T-helper 2 cell (primary cell): ENCODE data around the gene RNF166.

Experiments
- DNase-seq, 5 experiments: peaks; one replicate each; pipeline versions ENCODE4 v3.0.0 to v3.0.0-alpha.2; 2012 to 2022

Gene RNF166

DNA sequence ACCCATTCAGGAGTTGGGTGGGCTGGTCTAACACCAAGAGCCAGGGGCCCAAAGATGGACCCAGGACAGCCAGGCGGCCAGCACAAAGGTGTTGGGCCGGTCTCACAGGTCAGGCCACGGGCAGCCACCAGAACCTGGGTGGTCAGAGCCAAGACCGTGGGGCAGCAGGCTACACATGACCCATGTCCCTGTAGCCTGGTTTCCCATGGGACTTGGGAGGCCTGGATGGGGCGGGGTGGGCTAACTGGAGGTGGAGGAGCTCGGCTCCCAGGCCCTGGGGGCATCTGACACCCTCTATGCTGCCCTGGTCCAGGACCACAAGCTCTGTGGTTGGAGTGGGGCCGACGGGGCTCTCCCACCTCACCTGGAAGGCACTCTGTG, 17.3 kb upstream of the RNF166 start:
- DNase-seq, result no peak

DNA sequence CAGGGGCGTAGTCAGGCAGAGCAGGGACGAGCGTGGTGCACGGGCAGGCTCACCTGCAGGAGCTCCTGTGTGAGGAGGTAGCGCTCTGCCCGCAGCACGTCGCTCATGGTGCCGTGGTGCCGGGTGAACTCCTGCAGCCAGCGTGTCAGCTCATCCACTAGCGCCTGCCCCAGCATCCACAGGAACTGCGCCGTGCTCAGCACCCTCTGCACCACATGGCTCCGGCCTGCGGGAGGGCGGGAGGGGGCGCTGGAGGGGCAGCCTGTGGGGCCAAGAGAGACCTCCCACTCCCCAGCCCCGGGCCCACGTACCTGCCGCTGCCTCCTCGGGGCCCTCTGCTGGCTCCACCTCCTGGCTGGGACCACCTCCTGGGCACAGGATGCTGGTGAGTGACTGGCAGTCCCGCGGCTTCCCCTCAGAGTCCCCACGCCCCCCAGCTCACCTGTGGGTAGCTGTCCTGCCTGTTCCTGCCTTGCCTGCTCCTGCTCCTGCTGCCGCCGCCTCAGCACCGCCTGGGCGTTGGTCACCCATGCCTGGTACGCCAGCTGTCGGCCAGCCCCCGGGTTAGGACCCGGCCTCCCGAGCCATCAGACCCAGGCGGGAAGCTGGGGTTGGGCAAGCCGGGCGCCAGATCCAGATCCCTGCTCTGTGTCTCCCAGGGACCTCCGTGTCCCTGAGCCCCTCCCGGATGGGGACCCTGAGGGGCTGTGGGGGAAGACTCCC, 16.7 kb upstream of the RNF166 start:
- no peak for DNase-seq

DNA sequence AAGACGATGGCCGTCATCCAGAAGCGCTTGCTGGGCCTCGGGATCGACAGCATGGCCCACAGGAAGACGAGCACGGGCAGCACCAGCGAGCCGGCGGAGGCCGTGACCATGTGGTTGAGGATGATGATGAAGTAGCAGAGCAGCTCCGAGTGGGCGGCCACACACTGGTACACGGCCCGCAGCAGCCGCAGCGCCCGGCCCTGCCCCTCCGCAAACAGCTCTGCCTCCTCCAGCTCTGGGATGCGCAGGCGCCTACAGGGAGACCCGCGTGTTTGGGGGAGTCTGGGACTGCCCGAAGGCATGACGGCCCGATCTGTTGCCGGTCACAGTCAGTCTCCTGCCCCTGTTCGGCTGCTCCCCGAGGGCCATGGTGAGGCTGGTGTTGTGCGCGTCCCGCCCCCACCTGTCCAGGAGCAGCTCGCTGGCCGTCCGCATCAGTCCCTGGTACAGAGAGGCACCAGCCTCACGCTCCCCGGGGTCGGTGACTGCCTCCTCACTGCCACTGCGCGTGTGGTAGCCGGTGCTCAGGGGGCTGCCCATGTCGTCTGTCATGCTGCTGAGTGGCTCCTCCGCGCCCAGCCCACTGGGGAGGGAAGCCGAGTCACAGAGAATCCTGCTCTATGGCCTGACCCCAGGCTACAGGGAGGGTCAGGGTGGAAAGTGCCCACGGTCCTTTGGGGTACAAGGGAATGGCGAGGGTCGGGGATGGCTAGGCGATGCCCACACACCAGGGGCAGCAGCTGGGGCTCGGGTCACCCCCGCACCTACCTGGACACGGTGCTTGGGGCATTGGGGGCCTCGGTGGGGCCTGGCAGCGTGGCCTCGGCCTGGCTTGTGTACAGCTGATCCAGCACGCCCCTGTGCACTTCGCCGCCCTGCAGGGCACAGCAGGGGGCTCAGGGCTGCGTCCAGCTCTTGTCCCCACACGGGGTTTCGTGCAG, 15.9 kb upstream of the RNF166 start:
- no peak for DNase-seq

DNA sequence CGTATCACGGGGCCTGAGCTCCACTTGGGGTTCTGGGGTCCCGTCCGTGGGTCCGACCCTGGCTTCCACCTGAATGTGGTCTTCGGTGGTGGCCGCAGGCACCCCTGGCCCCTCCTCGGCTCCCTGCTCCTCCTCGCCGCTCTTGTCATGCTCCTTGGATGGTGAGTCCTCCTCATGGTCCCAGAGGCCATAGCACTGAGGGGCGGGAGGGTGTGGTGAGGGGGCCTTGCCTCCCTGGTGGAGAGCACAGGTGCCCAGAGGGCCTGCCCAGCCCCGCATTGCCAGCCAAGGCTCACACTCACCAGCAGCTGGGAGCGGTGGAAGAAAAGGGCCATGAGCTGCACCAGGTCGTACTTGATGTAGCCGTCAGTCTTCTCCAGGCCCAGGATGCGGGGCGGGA, 15.0 kb upstream of the RNF166 start:
- DNase-seq, result no peak

DNA sequence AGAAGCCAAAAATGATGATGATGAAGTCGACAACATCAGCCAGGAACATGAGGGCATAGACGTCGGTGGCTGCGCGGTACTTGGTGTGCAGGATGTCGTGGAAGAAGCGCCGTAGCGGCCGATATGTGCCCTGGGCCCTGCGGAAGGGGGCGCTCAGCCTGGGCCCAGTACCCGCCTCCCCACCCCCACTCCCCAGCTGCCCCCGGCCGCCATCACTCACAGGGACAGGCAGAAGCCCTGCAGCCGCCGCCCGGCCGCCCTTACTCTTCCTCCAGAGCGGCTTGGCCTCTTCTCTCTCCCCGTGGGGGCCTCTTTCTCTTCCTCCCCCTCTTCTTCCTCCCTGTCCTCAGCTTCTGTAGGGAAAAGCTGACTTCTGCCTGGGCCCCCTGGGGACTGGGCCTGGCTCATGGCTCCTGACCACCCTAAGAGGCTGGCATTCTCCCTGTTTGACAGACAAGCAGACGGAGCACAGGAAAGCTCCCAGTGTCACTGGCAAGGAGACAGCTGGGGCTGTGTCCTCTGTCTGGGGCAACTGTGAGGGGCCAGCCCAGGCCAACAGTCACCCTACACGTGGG, 14.3 kb upstream of the RNF166 start:
- DNase-seq, result no peak

DNA sequence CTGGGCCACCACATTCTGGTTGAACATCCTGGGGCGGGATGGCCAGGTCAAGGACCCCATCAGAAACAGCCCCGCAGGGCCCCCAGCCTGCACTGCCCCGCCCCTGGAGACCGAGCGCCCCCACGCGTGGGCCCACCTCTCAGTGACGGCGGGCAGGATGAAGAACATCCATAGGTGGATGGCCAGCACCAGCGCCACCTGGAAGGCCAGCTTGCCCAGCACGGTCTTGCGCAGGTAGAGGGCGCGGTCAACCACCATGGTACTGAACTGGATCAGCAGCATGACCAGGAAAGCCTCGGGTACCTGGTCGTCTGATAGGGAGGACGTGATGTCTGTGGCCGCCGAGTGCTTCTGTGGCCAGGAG, 13.7 kb upstream of the RNF166 start:
- no peak for DNase-seq

DNA sequence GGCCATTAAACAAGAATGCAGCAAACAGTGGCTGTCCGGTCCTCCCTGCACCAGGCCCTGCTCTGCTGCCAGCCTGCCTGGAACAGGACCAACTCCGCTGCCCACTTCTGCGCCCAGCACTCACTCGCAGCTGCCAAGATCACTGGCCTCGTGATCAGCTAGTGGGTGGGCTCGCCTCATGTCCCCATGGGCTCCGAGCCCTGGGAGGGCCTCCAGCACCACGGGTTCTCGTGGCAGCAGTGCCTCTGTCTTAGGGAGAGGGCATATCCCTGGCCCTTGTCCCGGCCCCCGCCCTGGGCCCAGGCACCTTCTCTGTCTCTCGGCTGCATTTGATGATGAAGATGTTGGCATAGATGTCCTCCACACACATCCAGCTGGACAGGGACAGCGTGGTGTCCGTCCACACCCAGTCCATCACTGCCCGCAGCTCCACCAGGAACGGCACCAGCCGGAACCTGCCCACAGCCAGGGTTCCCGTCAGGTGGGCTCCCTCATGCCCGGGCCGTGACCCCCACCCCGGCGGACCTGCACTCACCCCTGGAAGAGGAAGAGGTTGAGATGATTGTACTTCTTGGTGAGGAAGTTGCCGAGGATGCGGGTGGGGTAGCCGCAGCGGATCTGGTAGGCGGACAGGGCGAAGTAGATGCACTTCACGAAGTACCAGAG, 13.2 kb upstream of the RNF166 start:
- DNase-seq, result no peak

DNA sequence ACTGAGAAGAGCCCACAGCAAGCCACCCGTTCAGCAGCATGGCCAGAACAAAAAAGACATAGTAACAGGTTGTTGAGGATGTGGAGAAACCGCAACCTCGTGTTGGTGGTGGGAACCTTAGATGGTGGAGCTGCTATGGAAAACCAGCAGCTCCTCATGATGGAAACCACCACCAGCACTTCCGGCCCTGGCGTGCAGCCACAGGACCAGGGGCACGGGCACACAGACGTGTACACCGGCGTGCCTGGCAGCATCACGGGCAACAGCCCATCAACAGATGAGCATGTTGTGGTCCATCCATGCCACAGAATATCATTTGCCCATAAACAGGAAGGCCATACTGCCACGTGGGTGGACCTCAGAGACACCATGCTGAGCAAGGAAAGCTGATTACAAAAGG, 12.0 kb upstream of the RNF166 start:
- peak in 1 of 5 experiments; percentile 52 for DNase-seq

DNA sequence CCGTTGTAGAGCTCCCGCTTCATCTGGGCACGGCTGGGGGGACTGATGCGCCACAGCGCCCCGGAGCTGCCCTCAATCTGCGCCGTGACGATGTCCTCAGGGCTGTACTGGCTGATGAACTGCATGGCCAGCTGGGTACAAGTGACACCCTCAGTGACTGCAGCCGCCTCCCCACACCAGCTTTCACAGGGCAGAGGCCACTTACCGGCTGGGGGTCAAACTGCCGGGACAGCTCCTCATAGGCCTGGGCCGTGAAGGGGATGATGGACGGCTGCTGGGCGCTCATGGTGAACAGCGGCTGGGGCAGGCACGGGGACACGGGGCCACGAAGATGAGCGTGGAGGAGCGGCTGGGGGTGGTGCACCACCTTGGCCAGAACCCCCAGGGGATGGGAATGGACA, 10.4 kb upstream of the RNF166 start:
- DNase-seq, result no peak

DNA sequence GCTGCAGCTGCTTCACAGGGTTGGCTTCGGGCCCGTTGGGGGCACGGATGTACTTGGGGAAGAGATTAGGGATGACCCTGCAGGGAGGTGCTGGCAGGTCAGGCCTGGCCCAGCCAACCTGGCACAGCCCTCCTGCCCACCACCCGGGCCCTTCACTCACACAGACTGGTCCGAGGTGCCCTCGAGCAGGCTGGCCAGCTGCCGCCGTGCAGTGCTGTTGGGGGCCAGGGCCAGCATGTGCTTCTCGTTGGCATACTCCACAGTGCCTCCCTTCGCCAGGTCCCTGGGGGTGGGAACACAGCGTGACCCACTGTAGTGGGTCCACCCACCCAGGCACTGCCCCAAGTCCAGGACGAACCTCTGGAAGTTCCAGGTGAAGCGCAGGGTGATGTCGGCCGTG, 10.0 kb upstream of the RNF166 start:
- DNase-seq, result no peak

DNA sequence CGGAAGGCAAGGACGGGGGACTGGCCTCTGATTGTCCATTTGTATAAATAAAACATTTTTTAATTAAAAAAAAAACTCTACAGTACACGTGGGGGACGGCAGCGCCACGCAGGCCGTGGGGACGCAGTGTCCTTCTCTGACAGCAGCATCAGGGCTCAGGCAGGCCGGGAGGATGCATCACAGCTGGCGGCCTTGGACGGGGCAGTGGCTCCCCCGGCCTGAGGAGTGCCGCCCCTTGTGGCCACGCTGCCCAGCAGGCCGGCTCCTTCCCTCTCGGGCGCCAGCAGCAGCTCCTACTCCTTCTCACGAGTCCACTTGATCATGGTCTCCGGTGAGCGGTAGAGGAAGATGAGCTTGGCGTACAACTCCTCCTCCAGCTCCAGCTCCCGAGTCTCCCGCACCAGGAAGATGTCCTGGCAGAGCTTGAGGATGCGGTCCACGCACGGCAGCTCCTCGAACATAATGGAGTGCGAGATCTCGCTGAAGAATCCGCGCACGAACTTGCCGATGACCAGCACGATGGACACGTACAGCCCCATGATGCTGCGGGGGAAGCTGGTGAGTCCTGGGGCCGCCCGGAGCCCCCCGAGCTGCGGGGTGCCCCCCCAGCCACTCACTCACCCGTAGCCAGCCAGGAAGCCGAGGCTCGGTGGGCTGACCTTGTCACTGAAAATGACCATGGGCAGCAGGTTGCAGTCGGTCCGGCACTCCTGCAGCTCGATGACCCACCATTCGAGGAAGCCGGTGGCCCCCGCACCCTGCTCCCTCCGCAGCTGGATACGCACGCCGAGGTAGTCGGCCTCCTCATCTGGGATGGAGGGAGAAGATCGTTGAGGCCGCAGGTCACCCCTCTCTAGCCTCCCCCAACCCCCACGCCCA, 9.3 kb upstream of the RNF166 start:
- no peak for DNase-seq

DNA sequence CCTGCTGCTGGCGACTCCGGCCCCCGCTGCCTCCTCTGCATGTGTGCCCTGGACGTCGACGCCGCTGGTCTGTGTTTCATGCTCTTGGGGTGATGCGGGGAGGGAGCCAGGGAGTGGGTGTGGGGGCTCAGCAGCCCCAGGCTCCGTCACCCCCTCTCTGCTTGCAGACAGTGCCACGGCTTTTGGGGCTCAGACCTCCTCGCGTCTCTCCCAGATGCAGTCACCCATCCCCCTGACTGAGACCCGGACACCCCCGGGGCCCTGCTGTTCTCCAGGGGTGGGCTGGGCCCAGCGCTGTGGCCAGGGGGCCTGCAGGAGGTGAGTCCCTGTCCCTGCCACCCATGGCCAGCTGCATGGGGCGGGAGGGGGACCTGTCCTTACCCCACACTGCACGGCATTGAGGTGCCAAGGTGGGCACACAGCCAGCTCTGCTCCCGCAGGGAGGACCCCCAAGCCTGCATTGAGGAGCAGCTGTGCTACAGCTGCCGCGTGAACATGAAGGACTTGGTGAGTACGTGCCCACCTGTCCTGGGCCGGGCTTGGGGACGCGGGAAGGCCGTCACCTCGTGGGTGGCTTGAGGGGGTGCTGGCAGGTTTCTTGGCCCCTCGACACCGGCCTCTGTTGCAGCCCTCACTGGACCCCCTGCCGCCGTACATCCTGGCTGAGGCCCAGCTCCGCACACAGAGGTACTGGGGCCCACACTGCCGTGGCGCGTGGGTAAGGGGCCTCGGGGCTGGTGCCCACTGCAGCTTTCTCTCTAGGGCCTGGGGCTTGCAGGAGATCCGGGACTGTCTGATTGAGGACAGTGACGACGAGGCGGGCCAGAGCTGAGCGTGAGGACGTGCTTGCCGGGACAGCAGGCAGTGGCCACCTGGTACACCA, 8.5 kb upstream of the RNF166 start:
- no peak for DNase-seq

DNA sequence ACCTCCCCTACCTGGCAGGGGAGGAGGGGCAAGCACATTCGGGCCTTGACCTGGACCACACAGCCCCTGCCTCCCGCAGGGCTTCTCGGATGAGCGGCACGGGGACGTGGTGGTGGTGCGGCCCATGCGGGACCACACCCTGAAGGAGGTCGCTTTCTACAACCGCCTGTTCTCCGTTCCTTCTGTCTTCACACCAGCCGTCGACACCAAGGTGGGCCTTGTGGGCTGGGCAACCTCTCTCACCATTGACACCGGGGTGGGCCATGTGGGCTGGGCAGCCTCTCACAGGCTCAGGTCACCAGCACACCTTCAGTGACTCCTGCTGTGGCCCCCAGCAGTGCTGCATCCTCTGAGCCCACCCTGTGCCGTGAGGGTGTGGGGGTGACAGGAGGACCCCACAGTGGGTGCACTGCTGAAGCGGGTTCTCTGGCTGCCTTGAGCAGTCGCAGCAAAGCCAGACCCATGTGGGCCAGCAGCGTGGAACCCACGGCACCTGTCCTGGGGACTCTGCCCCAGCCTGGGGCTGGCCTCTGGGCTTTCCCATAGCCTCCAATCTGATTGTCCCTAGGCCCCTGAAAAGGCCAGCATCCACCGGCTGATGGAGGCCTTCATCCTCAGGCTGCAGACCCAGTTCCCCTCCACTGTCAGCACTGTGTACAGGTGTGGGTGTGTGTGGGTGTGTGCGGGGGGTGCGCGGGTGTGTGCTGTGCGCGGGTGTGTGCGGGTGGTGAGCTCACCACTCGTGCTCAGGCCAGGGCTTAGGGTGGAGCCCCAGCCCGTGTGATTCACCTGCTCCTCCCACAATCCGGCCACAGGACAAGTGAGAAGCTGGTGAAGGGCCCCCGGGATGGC, 7.6 kb upstream of the RNF166 start:
- no peak for DNase-seq

DNA sequence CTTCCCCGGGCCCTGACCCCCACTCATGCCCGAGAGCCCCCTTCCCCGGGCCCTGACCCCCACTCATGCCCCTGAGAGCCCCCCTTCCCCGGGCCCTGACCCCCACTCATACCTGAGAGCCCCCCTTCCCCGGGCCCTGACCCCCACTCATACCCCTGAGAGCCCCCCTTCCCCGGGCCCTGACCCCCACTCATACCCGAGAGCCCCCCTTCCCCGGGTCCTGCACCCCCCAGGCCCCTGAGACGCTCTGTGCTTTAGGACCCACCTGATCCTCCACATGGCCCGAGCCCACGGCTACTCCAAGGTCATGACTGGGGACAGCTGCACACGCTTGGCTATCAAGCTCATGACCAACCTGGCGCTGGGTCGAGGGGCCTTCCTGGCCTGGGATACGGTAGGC, 6.8 kb upstream of the RNF166 start:
- no peak for DNase-seq

DNA sequence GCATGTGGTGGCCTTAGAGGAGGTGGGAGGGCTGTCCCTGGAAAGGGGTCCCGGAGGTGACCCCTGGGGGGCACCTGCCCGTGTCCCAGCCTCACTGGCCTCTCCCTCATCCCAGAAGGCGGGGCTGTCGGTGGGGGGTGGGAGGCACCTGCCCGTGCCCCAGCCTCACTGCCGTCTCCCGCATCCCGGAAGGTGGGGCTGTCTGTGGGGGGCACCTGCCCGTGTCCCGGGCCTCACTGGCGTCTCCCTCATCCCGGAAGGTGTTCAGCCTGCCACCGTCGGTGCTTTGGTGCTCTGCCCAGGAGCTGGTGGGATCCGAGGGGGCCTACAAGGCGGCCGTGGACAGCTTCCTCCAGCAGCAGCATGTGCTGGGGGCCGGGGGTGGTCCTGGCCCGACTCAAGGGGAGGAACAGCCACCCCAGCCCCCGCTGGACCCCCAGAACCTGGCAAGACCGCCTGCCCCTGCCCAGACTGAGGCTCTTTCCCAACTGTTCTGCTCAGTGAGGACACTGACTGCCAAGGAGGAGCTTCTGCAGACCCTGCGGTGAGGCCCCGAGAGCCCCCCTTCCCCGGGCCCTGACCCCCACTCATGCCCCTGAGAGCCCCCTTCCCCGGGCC, 6.3 kb upstream of the RNF166 start:
- DNase-seq, result no peak

DNA sequence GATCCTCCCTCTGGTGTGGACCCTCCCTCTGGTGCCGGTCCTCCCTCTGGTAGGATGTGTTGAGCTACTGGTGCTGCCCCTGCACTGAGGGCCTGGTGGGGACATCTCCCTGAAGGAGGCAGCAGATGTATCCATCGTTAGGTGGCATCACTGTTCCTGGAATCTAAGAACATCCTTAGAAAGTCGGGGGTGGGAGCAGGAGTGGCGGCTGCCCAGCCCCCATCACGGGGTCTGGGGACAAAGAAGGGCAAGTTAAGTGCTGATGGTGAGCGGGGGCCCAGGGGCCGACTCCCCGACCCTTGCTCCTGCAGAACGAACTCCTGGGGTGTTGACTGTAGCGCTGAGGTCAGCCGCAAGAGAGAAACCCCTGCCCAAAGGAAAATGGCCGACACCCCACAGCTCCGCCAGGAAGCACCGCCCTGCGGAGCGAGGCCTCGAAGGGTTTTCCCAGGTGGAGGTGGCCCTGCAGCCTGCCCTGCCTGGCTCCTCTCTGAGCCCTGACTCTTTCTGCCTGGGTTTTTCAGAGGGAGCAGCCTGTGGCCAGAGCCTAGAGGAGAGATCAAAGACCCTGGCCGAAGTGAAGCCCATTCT, 5.6 kb upstream of the RNF166 start:
- no peak for DNase-seq

DNA sequence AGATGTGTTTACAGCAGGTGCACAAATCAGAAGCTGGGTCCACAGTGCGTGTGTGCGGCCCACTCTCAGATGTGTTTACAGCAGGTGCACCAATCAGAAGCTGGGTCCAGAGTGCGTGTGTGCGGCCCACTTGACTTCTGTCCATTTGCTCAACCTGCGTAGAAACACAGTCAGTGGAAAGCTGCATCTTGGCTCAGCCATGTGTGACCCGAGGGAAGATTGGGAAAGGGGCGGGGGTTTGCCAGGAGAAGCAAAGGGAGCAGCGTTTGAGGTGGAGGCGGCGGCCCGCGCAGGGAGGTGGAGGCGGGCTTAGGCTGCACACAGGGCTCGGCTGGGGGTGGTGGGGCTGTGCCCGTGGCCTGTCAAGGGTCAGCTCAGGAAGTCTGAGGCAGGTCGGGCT, 4.3 kb upstream of the RNF166 start:
- DNase-seq, result no peak

DNA sequence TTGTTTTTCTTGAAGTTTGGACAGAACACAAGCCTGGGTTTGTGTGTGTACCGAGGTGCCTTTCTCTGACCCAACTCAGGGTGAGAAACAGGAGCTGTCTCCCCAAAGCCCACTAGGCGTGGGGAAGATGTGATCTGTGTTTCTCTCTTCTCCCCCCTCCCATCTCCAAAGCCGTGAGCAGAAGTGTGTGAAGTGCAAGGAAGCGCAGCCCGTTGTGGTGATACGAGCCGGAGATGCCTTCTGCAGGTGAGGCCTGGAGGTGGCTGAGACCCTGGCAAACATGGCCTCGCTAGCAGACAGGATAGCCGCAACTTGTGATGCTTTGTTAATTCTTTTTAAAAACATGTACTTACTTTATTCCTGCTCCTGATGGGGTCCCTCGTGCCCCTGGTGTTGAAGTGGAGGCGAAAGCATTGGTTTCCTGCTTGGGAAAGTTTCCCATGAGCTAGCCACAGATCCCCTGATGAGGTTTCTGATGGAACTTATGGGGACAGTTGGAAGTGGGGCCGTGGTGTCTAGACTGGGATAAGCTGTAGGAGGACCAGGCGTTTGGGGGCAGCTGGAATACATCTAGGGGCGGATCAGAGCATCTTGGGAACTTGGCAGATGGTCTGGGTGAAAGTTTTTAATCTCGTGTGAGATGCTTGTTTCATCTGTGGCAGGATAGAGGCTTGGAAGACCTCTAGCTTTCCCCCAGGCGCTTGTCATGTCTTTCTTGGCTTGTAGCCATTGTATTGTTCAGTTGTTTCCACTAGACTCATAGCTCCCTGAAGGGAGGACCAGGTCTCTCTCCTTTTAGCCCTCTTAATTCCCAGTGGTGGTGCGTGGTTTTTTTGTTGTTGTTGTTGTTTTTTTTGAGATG, 988 bp upstream of the RNF166 start:
- DNase-seq, result no peak
